A549 (cell line): ENCODE measurements around the gene TMEM53.

ENCODE experiments used
- CBX2 ChIP-seq: fragments of 200-600 bp; sonication (generic); IDR thresholded peaks from 2 replicates; pipeline ENCODE4 v1.6.1; 2016; ENCODE audit warnings: low read depth, mild to moderate bottlenecking, borderline replicate concordance
- CEBPB ChIP-seq, 2 experiments: fragments of >200 bp in 1 of 2; sonication (Bioruptor Twin) in 1 of 2; formaldehyde crosslinking in 1 of 2; IDR thresholded peaks; 2 replicates each; pipeline ENCODE4 v1.6.1; 2012 to 2016
- EP300 ChIP-seq, 2 experiments: fragments of >200 bp; sonication (Bioruptor Twin); formaldehyde crosslinking; IDR thresholded peaks; 2 replicates in 1 of 2; 3 replicates in 1 of 2; pipeline ENCODE4 v1.6.1; 2016 to 2017
- ESRRA ChIP-seq: fragments of 150-350 bp; IDR thresholded peaks from 2 replicates; pipeline ENCODE4 v1.6.1; 2014; ENCODE audit warnings: mild to moderate bottlenecking, low read length, borderline replicate concordance
- HOXB5 ChIP-seq: fragments of 250-450 bp; sonication (Bioruptor Pico); IDR thresholded peaks from 2 replicates; pipeline ENCODE4 v1.5.0; 2020; ENCODE audit warnings: mild to moderate bottlenecking, moderate library complexity
- POLR2A ChIP-seq: IDR thresholded peaks from 2 replicates; pipeline ENCODE4 v1.6.1; 2012; ENCODE audit warnings: mild to moderate bottlenecking, low read length
- RFX5 ChIP-seq: fragments of 450-650 bp; IDR thresholded peaks from 2 replicates; pipeline ENCODE4 v1.7.1; 2014; ENCODE audit warnings: antibody characterized with exemption, mild to moderate bottlenecking, moderate library complexity
- SREBF2 ChIP-seq: fragments of 450-650 bp; IDR thresholded peaks from 2 replicates; pipeline ENCODE4 v1.6.1; 2014; ENCODE audit warnings: mild to moderate bottlenecking, moderate library complexity
- ZSCAN20 ChIP-seq: fragments of 250-450 bp; sonication (Bioruptor Pico); IDR thresholded peaks from 2 replicates; pipeline ENCODE4 v1.8.0; 2022; ENCODE audit warnings: mild to moderate bottlenecking, moderate library complexity
- TF ChIP-seq, protein P1 (sequence below): fragments of >200 bp; sonication (Bioruptor Twin); formaldehyde crosslinking; IDR thresholded peaks from 3 replicates; pipeline ENCODE4 v1.5.1; 2016
- TF ChIP-seq, protein P2 (sequence below): IDR thresholded peaks from 2 replicates; pipeline ENCODE4 v1.6.1; 2012
- TF ChIP-seq, protein P3 (sequence below): fragments of 200-600 bp; sonication (generic); IDR thresholded peaks from 2 replicates; pipeline ENCODE4 v1.6.1; 2016; ENCODE audit warnings: antibody characterized with exemption, mild to moderate bottlenecking, moderate library complexity

DNA sequence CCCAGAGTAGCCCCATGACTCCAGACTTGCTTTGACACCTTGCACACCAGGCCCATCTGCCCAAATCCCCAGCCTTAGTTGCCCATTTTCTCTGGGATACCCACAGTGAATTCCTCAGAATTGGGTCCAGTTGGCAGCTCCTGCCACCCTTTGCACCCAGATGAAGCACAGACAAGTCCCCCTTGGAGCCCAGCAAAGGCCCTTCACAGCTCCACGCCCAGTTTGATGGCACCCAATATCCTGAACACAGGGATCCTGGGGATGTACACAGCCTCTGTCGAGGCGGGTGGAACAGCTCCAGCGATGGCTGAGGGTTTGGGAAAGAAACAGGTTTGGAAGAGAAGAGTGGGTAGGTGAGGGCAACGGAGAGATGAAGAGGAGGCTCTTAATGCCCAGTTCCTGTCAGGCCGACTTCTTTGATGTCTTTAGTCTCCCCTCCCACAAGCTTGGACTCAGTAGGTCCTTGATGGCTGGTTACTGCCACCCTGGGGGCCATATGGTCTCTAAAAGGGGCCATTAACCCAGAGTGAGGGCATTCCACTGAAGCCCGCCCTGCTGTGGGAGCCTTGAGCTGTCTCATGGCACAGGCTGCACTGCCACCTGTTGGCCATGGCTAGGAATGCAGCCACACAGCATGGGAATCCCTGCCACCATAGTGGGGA, 21.7 kb downstream of the TMEM53 start:
- no peak for TF ChIP-seq CEBPB (IDR thresholded peaks at IDR 0.05)
- no peak for TF ChIP-seq ZSCAN20 (CRISPR knock-in tag)
- TF ChIP-seq, protein P1, sequence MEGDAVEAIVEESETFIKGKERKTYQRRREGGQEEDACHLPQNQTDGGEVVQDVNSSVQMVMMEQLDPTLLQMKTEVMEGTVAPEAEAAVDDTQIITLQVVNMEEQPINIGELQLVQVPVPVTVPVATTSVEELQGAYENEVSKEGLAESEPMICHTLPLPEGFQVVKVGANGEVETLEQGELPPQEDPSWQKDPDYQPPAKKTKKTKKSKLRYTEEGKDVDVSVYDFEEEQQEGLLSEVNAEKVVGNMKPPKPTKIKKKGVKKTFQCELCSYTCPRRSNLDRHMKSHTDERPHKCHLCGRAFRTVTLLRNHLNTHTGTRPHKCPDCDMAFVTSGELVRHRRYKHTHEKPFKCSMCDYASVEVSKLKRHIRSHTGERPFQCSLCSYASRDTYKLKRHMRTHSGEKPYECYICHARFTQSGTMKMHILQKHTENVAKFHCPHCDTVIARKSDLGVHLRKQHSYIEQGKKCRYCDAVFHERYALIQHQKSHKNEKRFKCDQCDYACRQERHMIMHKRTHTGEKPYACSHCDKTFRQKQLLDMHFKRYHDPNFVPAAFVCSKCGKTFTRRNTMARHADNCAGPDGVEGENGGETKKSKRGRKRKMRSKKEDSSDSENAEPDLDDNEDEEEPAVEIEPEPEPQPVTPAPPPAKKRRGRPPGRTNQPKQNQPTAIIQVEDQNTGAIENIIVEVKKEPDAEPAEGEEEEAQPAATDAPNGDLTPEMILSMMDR: peak; percentile 71
- no peak for TF ChIP-seq ESRRA
- no peak for TF ChIP-seq EP300 (IDR thresholded peaks at IDR 0.05)
- no peak for TF ChIP-seq CBX2
- TF ChIP-seq, protein P2, sequence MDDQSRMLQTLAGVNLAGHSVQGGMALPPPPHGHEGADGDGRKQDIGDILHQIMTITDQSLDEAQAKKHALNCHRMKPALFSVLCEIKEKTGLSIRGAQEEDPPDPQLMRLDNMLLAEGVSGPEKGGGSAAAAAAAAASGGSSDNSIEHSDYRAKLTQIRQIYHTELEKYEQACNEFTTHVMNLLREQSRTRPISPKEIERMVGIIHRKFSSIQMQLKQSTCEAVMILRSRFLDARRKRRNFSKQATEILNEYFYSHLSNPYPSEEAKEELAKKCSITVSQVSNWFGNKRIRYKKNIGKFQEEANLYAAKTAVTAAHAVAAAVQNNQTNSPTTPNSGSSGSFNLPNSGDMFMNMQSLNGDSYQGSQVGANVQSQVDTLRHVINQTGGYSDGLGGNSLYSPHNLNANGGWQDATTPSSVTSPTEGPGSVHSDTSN: no peak
- TF ChIP-seq POLR2A: no peak
- TF ChIP-seq SREBF2: no peak
- TF ChIP-seq RFX5: no peak
- TF ChIP-seq, protein P3, sequence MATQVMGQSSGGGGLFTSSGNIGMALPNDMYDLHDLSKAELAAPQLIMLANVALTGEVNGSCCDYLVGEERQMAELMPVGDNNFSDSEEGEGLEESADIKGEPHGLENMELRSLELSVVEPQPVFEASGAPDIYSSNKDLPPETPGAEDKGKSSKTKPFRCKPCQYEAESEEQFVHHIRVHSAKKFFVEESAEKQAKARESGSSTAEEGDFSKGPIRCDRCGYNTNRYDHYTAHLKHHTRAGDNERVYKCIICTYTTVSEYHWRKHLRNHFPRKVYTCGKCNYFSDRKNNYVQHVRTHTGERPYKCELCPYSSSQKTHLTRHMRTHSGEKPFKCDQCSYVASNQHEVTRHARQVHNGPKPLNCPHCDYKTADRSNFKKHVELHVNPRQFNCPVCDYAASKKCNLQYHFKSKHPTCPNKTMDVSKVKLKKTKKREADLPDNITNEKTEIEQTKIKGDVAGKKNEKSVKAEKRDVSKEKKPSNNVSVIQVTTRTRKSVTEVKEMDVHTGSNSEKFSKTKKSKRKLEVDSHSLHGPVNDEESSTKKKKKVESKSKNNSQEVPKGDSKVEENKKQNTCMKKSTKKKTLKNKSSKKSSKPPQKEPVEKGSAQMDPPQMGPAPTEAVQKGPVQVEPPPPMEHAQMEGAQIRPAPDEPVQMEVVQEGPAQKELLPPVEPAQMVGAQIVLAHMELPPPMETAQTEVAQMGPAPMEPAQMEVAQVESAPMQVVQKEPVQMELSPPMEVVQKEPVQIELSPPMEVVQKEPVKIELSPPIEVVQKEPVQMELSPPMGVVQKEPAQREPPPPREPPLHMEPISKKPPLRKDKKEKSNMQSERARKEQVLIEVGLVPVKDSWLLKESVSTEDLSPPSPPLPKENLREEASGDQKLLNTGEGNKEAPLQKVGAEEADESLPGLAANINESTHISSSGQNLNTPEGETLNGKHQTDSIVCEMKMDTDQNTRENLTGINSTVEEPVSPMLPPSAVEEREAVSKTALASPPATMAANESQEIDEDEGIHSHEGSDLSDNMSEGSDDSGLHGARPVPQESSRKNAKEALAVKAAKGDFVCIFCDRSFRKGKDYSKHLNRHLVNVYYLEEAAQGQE: no peak
- TF ChIP-seq HOXB5 (CRISPR knock-in tag): no peak
